IMR-90 (cell line): ENCODE results near the gene TMEM63C. TPM values are rescaled to one million over a fixed set of nuclear protein-coding genes. Genes with fewer than 3 reads are reported as not detected.

Experiments
- ATAC-seq: fragments of 200-7000 bp; cut with Tn5 transposase; 2 replicates; pipeline ENCODE4 v1.9.1; 2020; ENCODE audit warnings: low read depth, mild to moderate bottlenecking, moderate library complexity
- BruUV-seq: library from RNA; stranded (reverse); fragments of 400-500 nt; replicated peaks from 2 replicates; lab custom pipeline; 2021; lab: Mats Ljungman, UMichigan
- CTCF ChIA-PET: fragments of 300-600 bp; formaldehyde crosslinking; extraction: SDS; loops from one replicate; lab custom pipeline; 2021; ENCODE audit warnings: antibody characterized with exemption; lab: Yijun Ruan, JAX
- POLR2A ChIA-PET: fragments of 300-600 bp; sonication (Branson Sonifier 250); formaldehyde crosslinking; loops from one replicate; lab custom pipeline; 2022; ENCODE audit warnings: antibody characterized with exemption; ENCODE audit not compliant: unreplicated experiment; lab: Charles Lee
- DNase-seq: peaks from one replicate; pipeline ENCODE4 v3.0.0; 2013
- H2AFZ ChIP-seq: replicated peaks from 2 replicates; pipeline ENCODE3; 2013; ENCODE audit warnings: low read length, mild to moderate bottlenecking; ENCODE audit not compliant: poor library complexity
- H2AK5ac ChIP-seq: 2 replicates; pipeline ENCODE4 v1.6.1; 2013; ENCODE audit warnings: low read depth, low read length, inconsistent platforms
- H2AK9ac ChIP-seq: replicated peaks from 2 replicates; pipeline ENCODE3; 2013; ENCODE audit warnings: mild to moderate bottlenecking, low read depth, low read length, moderate library complexity; ENCODE audit not compliant: poor library complexity
- H2BK120ac ChIP-seq: 2 replicates; pipeline ENCODE4 v1.6.1; 2013; ENCODE audit warnings: low read depth, low read length, inconsistent platforms
- H2BK15ac ChIP-seq: 3 replicates; pipeline ENCODE4 v1.6.1; 2013; ENCODE audit warnings: low read depth, low read length, inconsistent platforms
- H2BK20ac ChIP-seq: 2 replicates; pipeline ENCODE4 v1.6.1; 2013; ENCODE audit warnings: low read depth, mild to moderate bottlenecking, inconsistent platforms, low read length, moderate library complexity
- H2BK5ac ChIP-seq: 2 replicates; pipeline ENCODE4 v1.6.1; 2013; ENCODE audit warnings: mild to moderate bottlenecking, low read depth, low read length, inconsistent platforms; ENCODE audit not compliant: poor library complexity, severe bottlenecking
- H3K14ac ChIP-seq: replicated peaks from 2 replicates; pipeline ENCODE4 v1.6.1; 2013; ENCODE audit warnings: low read depth, low read length, inconsistent platforms
- H3K18ac ChIP-seq: 2 replicates; pipeline ENCODE4 v1.6.1; 2013; ENCODE audit warnings: low read depth, low read length, control low read depth
- H3K23ac ChIP-seq: 2 replicates; pipeline ENCODE4 v1.6.1; 2013; ENCODE audit warnings: low read depth, low read length, inconsistent platforms
- H3K27ac ChIP-seq: 2 replicates; pipeline ENCODE4 v1.5.1; 2013; ENCODE audit warnings: mild to moderate bottlenecking, control low read depth, low read length; ENCODE audit not compliant: insufficient read depth
- H3K27me3 ChIP-seq: 2 replicates; pipeline ENCODE4 v1.6.1; 2013; ENCODE audit warnings: low read length; ENCODE audit not compliant: control insufficient read depth, insufficient read depth
- H3K36me3 ChIP-seq: 2 replicates; pipeline ENCODE4 v1.6.1; 2013; ENCODE audit warnings: low read length, mixed read lengths; ENCODE audit not compliant: control insufficient read depth, insufficient read depth
- H3K4ac ChIP-seq: 2 replicates; pipeline ENCODE4 v1.6.1; 2013; ENCODE audit warnings: low read depth, low read length, inconsistent platforms
- H3K4me1 ChIP-seq: 2 replicates; pipeline ENCODE4 v1.6.1; 2013; ENCODE audit warnings: low read length, mixed read lengths; ENCODE audit not compliant: control insufficient read depth, insufficient read depth
- H3K4me2 ChIP-seq: 2 replicates; pipeline ENCODE4 v1.6.1; 2013; ENCODE audit warnings: low read depth, mild to moderate bottlenecking, control low read depth, low read length, moderate library complexity
- H3K4me3 ChIP-seq: 2 replicates; pipeline ENCODE4 v1.5.1; 2013; ENCODE audit warnings: low read depth, mild to moderate bottlenecking, control low read depth, low read length, moderate library complexity; ENCODE audit not compliant: insufficient read depth
- H3K56ac ChIP-seq: 2 replicates; pipeline ENCODE4 v1.6.1; 2013; ENCODE audit warnings: low read length, inconsistent platforms; ENCODE audit not compliant: insufficient read depth; ENCODE audit errors: extremely low read depth
- H3K79me1 ChIP-seq, 2 experiments: 2 replicates each; pipeline ENCODE4 v1.6.1; 2013; ENCODE audit warnings: low read length in 2 of 2, inconsistent platforms in 1 of 2, low read depth in 1 of 2
- H3K9ac ChIP-seq: 2 replicates; pipeline ENCODE4 v1.6.1; 2013; ENCODE audit warnings: low read depth, low read length, control low read depth
- H3K9me1 ChIP-seq: 2 replicates; pipeline ENCODE4 v1.6.1; 2013; ENCODE audit warnings: low read length, inconsistent platforms; ENCODE audit not compliant: insufficient read depth
- H3K9me3 ChIP-seq: 2 replicates; pipeline ENCODE4 v1.6.1; 2013; ENCODE audit warnings: low read length; ENCODE audit not compliant: control insufficient read depth, insufficient read depth
- H4K20me1 ChIP-seq: 2 replicates; pipeline ENCODE4 v1.6.1; 2013; ENCODE audit warnings: low read length, inconsistent platforms; ENCODE audit not compliant: insufficient read depth
- H4K5ac ChIP-seq: 2 replicates; pipeline ENCODE4 v1.6.1; 2013; ENCODE audit warnings: mild to moderate bottlenecking, low read depth, low read length, control low read depth
- H4K8ac ChIP-seq, 2 experiments: 2 replicates each; pipeline ENCODE4 v1.6.1; 2013; ENCODE audit warnings: low read depth in 2 of 2, low read length in 2 of 2, control low read depth in 1 of 2, inconsistent platforms in 1 of 2
- H4K91ac ChIP-seq: 2 replicates; pipeline ENCODE4 v1.6.1; 2013; ENCODE audit warnings: low read depth, low read length, inconsistent platforms; ENCODE audit not compliant: insufficient read depth
- BHLHE40 ChIP-seq: fragments of 150-350 bp; IDR thresholded peaks from 2 replicates; pipeline ENCODE4 v1.6.1; 2016; ENCODE audit warnings: mild to moderate bottlenecking, low read depth, low read length
- CEBPB ChIP-seq: IDR thresholded peaks from 2 replicates; pipeline ENCODE4 v1.6.1; 2012; ENCODE audit warnings: low read depth, low read length, improper control_type of control experiment
- CHD1 ChIP-seq: IDR thresholded peaks from 2 replicates; pipeline ENCODE4 v1.6.1; 2012; ENCODE audit warnings: low read depth, low read length, improper control_type of control experiment
- FOS ChIP-seq: fragments of 150-350 bp; IDR thresholded peaks from 2 replicates; pipeline ENCODE4 v1.6.1; 2016; ENCODE audit warnings: low read depth, low read length
- MAFK ChIP-seq: IDR thresholded peaks from 2 replicates; pipeline ENCODE4 v1.6.1; 2012; ENCODE audit warnings: low read depth, low read length, improper control_type of control experiment
- MAZ ChIP-seq: IDR thresholded peaks from 2 replicates; pipeline ENCODE4 v1.6.1; 2012; ENCODE audit warnings: low read depth, mild to moderate bottlenecking, low read length, improper control_type of control experiment, moderate library complexity, borderline replicate concordance
- MXI1 ChIP-seq: IDR thresholded peaks from 2 replicates; pipeline ENCODE4 v1.6.1; 2012; ENCODE audit warnings: low read depth, mild to moderate bottlenecking, low read length, moderate library complexity, borderline replicate concordance
- NFE2L2 ChIP-seq: fragments of 150-350 bp; IDR thresholded peaks from 2 replicates; pipeline ENCODE4 v1.6.1; 2016; ENCODE audit warnings: low read depth, mild to moderate bottlenecking, low read length
- POLR2A ChIP-seq: IDR thresholded peaks from 2 replicates; pipeline ENCODE4 v1.6.1; 2012; ENCODE audit warnings: mild to moderate bottlenecking, low read depth, low read length
- RAD21 ChIP-seq: IDR thresholded peaks from 2 replicates; pipeline ENCODE4 v1.6.1; 2012; ENCODE audit warnings: low read length, improper control_type of control experiment
- RCOR1 ChIP-seq: IDR thresholded peaks from 2 replicates; pipeline ENCODE4 v1.6.1; 2012; ENCODE audit warnings: mild to moderate bottlenecking, low read length, improper control_type of control experiment; ENCODE audit not compliant: insufficient replicate concordance
- RFX5 ChIP-seq: IDR thresholded peaks from 2 replicates; pipeline ENCODE4 v1.8.0; 2012; ENCODE audit warnings: low read depth, mild to moderate bottlenecking, low read length, moderate library complexity
- WGBS, 2 experiments: methylation state at CpG; one replicate each; pipeline versions ENCODE4 v1.1.5 to v1.1.7; 2013; ENCODE audit warnings: missing lambda C conversion rate in 2 of 2; ENCODE audit not compliant: insufficient read length in 1 of 2; ENCODE audit errors: extremely low coverage in 2 of 2; 5-methylcytosine and 5-hydroxymethylcytosine counted together
- dilution Hi-C: fragments of 300-500 bp; cut with HindIII; formaldehyde crosslinking; loops from one replicate; pipeline ENCODE4 v1.14.3; 2018; ENCODE audit warnings: low sequenced_read_pairs; ENCODE audit not compliant: unreplicated experiment
- in situ Hi-C: fragments of 300-500 bp; cut with MboI; formaldehyde crosslinking; loops from 3 replicates; pipeline ENCODE4 v1.14.3; 2019; ENCODE audit warnings: low sequenced_read_pairs, inconsistent platforms, mixed read lengths
- intact Hi-C: fragments of 100-400 bp; cut with micrococcal nuclease; formaldehyde crosslinking; loops from 2 replicates; pipeline ENCODE4 v1.10.0; 2022
- polyA plus RNA-seq, 3 experiments: library from polyadenylated mRNA; depleted of rRNA; stranded (reverse); fragments of >200 nt; gene quantifications; 2 replicates each; pipeline ENCODE4 v1.2.3, GENCODE V29; 2012; ENCODE audit warnings: low replicate concordance in 1 of 3
- total RNA-seq: library from RNA; depleted of rRNA; stranded (reverse); fragments of >200 nt; gene quantifications from 2 replicates; pipeline ENCODE4 v1.2.3, GENCODE V29; 2012
- TF ChIP-seq, protein P1 (sequence below): conservative IDR thresholded peaks from 2 replicates; pipeline ENCODE4 v1.5.1; 2012; ENCODE audit warnings: mild to moderate bottlenecking, low read depth, low read length, improper control_type of control experiment
- TF ChIP-seq, protein P2 (sequence below): fragments of 150-350 bp; IDR thresholded peaks from 2 replicates; pipeline ENCODE4 v1.6.1; 2016; ENCODE audit warnings: low read depth, mild to moderate bottlenecking, low read length, moderate library complexity, borderline replicate concordance

The TMEM63C gene
- total and polyA plus RNA-seq, 2 of the 4 experiments (the other 2 are of a cell fraction), result under 0.01 TPM; not detected in 1

DNA sequence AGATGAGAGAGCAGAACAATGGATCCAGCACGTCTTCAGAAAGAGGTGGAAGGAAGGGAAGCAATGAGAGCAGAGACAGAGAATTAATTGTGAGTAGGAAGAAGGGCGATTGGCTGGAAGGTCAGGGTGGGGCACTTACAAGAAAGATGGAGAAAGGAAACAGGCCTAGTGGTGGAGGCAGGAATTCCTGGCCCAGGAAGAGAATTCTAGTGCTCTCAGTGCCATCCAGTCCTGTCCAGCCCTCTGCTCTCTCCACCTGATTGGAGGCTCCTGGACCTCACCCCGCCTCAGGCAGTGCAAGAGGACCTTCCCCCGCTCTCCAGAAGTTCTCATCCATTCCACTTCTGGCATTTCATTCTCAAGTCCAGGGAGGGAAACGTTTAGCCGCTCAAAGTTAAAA lies 46.5 kb downstream of the TMEM63C start:
- Histone ChIP-seq H3K56ac (no peak overlapping the region), H2BK120ac (no peak overlapping the region), H4K5ac (no peak overlapping the region), H3K36me3 (no peaks in the 10 kb centered on the region), H3K9ac (no peak overlapping the region), H3K4me3 (no peak overlapping the region), H3K27ac (no peak overlapping the region), H3K4ac (no peak overlapping the region), H4K8ac (no peak overlapping the region), H2AK5ac (no peak overlapping the region), H4K20me1 (no peaks in the 10 kb centered on the region), H2BK20ac (no peak overlapping the region), H3K9me3 (no peaks in the 10 kb centered on the region), H2BK15ac (no peak overlapping the region), H3K23ac (no peak overlapping the region), H2AFZ (no peak overlapping the region), H3K18ac (no peak overlapping the region), H2BK5ac (no peak overlapping the region), H4K91ac (no peak overlapping the region), H3K79me1 (no peaks in the 10 kb centered on the region), H3K14ac (no peak overlapping the region), H2AK9ac (no peak overlapping the region), H3K4me1 (no peaks in the 10 kb centered on the region), H3K27me3 (peaks cover 4% of the 10 kb centered on the region; the same call in 1 of the 2 replicates), H3K4me2 (no peak overlapping the region), H3K9me1 (no peaks in the 10 kb centered on the region)
- POLR2A ChIA-PET, result no interaction called here
- intact Hi-C loops (no loop called here), dilution Hi-C loops (no loop called here), in situ Hi-C loops (no loop called here)
- CTCF ChIA-PET, result no interaction called here
- no peak for TF ChIP-seq NFE2L2
- no peak for TF ChIP-seq CHD1
- TF ChIP-seq, protein P1, sequence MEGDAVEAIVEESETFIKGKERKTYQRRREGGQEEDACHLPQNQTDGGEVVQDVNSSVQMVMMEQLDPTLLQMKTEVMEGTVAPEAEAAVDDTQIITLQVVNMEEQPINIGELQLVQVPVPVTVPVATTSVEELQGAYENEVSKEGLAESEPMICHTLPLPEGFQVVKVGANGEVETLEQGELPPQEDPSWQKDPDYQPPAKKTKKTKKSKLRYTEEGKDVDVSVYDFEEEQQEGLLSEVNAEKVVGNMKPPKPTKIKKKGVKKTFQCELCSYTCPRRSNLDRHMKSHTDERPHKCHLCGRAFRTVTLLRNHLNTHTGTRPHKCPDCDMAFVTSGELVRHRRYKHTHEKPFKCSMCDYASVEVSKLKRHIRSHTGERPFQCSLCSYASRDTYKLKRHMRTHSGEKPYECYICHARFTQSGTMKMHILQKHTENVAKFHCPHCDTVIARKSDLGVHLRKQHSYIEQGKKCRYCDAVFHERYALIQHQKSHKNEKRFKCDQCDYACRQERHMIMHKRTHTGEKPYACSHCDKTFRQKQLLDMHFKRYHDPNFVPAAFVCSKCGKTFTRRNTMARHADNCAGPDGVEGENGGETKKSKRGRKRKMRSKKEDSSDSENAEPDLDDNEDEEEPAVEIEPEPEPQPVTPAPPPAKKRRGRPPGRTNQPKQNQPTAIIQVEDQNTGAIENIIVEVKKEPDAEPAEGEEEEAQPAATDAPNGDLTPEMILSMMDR, result no peak
- no peak for TF ChIP-seq RAD21
- no peak for TF ChIP-seq FOS
- TF ChIP-seq MXI1, result no peak
- no peak for TF ChIP-seq BHLHE40
- TF ChIP-seq POLR2A, result no peak
- TF ChIP-seq, protein P2, sequence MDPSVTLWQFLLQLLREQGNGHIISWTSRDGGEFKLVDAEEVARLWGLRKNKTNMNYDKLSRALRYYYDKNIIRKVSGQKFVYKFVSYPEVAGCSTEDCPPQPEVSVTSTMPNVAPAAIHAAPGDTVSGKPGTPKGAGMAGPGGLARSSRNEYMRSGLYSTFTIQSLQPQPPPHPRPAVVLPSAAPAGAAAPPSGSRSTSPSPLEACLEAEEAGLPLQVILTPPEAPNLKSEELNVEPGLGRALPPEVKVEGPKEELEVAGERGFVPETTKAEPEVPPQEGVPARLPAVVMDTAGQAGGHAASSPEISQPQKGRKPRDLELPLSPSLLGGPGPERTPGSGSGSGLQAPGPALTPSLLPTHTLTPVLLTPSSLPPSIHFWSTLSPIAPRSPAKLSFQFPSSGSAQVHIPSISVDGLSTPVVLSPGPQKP, result no peak
- TF ChIP-seq RCOR1, result no peak
- TF ChIP-seq RFX5, result no peak
- TF ChIP-seq MAZ, result no peak
- no peak for TF ChIP-seq MAFK
- no peak for TF ChIP-seq CEBPB
- no CpG with 5 or more reads among the region's 6 CpGs for WGBS, 2 experiments
- DNase-seq (no peak), ATAC-seq (no peak)
- BruUV-seq, result no TSS peak
